GM21786 (cell line): Measurements from ENCODE around the gene SLC2A1.

ENCODE experiments used
- ATAC-seq: cut with Tn5 transposase; IDR thresholded peaks from one replicate; pipeline ENCODE4 v1.9.1; 2021; ENCODE audit not compliant: unreplicated experiment

SLC2A1 gene

GRCh38 chr1:42943166-42943565, 15.5 kb downstream of the SLC2A1 start:
- ATAC-seq, result no peak

- no peak for ATAC-seq
Measured at GRCh38 chr1:42942444-42942843, 16.2 kb downstream of the SLC2A1 start.

GRCh38 chr1:42941640-42942330, 16.9 kb downstream of the SLC2A1 start:
- no peak for ATAC-seq

GRCh38 chr1:42940851-42941639, 17.6 kb downstream of the SLC2A1 start:
- no peak for ATAC-seq

GRCh38 chr1:42938645-42939615, 19.7 kb downstream of the SLC2A1 start:
- ATAC-seq, result no peak

GRCh38 chr1:42937836-42938644, 20.6 kb downstream of the SLC2A1 start:
- no peak for ATAC-seq

- ATAC-seq, result no peak
Measured at GRCh38 chr1:42937141-42937696, 21.4 kb downstream of the SLC2A1 start.

GRCh38 chr1:42936309-42937078, 22.2 kb downstream of the SLC2A1 start:
- ATAC-seq, result no peak

GRCh38 chr1:42935971-42936308, 22.7 kb downstream of the SLC2A1 start:
- ATAC-seq, result no peak

GRCh38 chr1:42935313-42935895, 23.3 kb downstream of the SLC2A1 start:
- no peak for ATAC-seq

- no peak for ATAC-seq
Measured at GRCh38 chr1:42934541-42935312, 23.9 kb downstream of the SLC2A1 start.

- ATAC-seq, result no peak
Measured at GRCh38 chr1:42933610-42934491, 24.8 kb downstream of the SLC2A1 start.

- ATAC-seq, result no peak
Measured at GRCh38 chr1:42933060-42933586, 25.5 kb downstream of the SLC2A1 start.

- ATAC-seq, result no peak
Measured at GRCh38 chr1:42932442-42932941, 26.2 kb downstream of the SLC2A1 start.

GRCh38 chr1:42931911-42932422, 26.7 kb downstream of the SLC2A1 start:
- peak; percentile 51 for ATAC-seq

- no peak for ATAC-seq
Measured at GRCh38 chr1:42931108-42931539, 27.5 kb downstream of the SLC2A1 start.
